Left colon (tissue), 2 donors: ENCODE measurements around the gene ARHGAP10. TPM values are rescaled to one million over a fixed set of nuclear protein-coding genes. Genes with fewer than 3 reads are reported as not detected.

Experiments used
- ATAC-seq: fragments of 200-7000 bp; cut with Tn5 transposase; one replicate; pipeline ENCODE4 v1.9.1; 2020; ENCODE audit warnings: mild to moderate bottlenecking, moderate library complexity
- DNase-seq, 2 donors: peaks; one replicate each; pipeline ENCODE4 v3.0.0-alpha.2; 2020
- intact Hi-C, 2 donors: fragments of 100-400 bp; cut with DNase I in 1 of 2; cut with micrococcal nuclease in 1 of 2; formaldehyde crosslinking; loops; one replicate each; pipeline versions ENCODE4 v1.11.2 to v1.14.0; 2022; cut with DNase I, micrococcal nuclease
- total RNA-seq, 2 donors: library from RNA; stranded (reverse); fragmentation: NEBNext Ultra II Directional; extraction: Animal tissue kit (Norgen Biotek cat#: 25700); gene quantifications; one replicate each; pipeline ENCODE4 v1.2.1, GENCODE V29; 2021
- donor health status: DM: no; HTN: no; CAD: no.
- donor health status: DM: yes; HTN: yes; CAD: no.

The ARHGAP10 gene
- total RNA-seq, 2 donors from 2014 or later = 3.7 to 14.5 TPM

- no peak for ATAC-seq
- intact Hi-C loops = no loop called here
Observed at GRCh38 chr4:147834480-147834879, 102.6 kb downstream of the ARHGAP10 start.

GRCh38 chr4:147836807-147837206 is 104.9 kb downstream of the ARHGAP10 start:
- intact Hi-C loops = no loop called here
- DNase-seq (no peak), ATAC-seq (no peak)

More at GRCh38 chr4:147834480-147834879, 102.6 kb downstream of the ARHGAP10 start:
- DNase-seq = no peak

- no peak for DNase-seq
- ATAC-seq = no peak
- intact Hi-C loops = no loop called here
Observed at GRCh38 chr4:147837435-147837834, 105.5 kb downstream of the ARHGAP10 start.

- ATAC-seq (no peak), DNase-seq (no peak)
- intact Hi-C loops = no loop called here
Observed at GRCh38 chr4:147837854-147838253, 106.0 kb downstream of the ARHGAP10 start.

GRCh38 chr4:147839200-147839599 is 107.3 kb downstream of the ARHGAP10 start:
- no peak for DNase-seq
- ATAC-seq = no peak
- intact Hi-C loops = no loop called here

- DNase-seq = no peak
- intact Hi-C loops = no loop called here
- no peak for ATAC-seq
Observed at GRCh38 chr4:147839663-147840062, 107.8 kb downstream of the ARHGAP10 start.

- intact Hi-C loops = no loop called here
- no peak for ATAC-seq
Observed at GRCh38 chr4:147840838-147841738, 109.2 kb downstream of the ARHGAP10 start.

GRCh38 chr4:147842573-147842972 is 110.7 kb downstream of the ARHGAP10 start:
- no peak for ATAC-seq
- DNase-seq = no peak
- intact Hi-C loops = no loop called here

More at GRCh38 chr4:147840838-147841738, 109.2 kb downstream of the ARHGAP10 start:
- DNase-seq = no peak

GRCh38 chr4:147843162-147843561 is 111.3 kb downstream of the ARHGAP10 start:
- ATAC-seq (peak; percentile 80), DNase-seq (no peak)
- intact Hi-C loops = no loop called here

GRCh38 chr4:147844781-147845180 is 112.9 kb downstream of the ARHGAP10 start:
- DNase-seq (no peak), ATAC-seq (no peak)
- intact Hi-C loops = no loop called here

- no peak for ATAC-seq
- intact Hi-C loops = no loop called here
- DNase-seq = no peak
Observed at GRCh38 chr4:147846318-147847155, 114.6 kb downstream of the ARHGAP10 start.

- DNase-seq (no peak), ATAC-seq (no peak)
- intact Hi-C loops = no loop called here
Observed at GRCh38 chr4:147847751-147848590, 116.1 kb downstream of the ARHGAP10 start.

GRCh38 chr4:147848634-147849033 is 116.7 kb downstream of the ARHGAP10 start:
- intact Hi-C loops = no loop called here
- DNase-seq = no peak
- ATAC-seq = no peak

- intact Hi-C loops = no loop called here
- DNase-seq = no peak
- ATAC-seq = no peak
Observed at GRCh38 chr4:147851135-147851534, 119.2 kb downstream of the ARHGAP10 start.

GRCh38 chr4:147853706-147854105 is 121.8 kb downstream of the ARHGAP10 start:
- no peak for DNase-seq
- intact Hi-C loops = no loop called here
- ATAC-seq = no peak

GRCh38 chr4:147854154-147854553 is 122.3 kb downstream of the ARHGAP10 start:
- DNase-seq (no peak), ATAC-seq (no peak)
- intact Hi-C loops = no loop called here

GRCh38 chr4:147855571-147856009 is 123.7 kb downstream of the ARHGAP10 start:
- ATAC-seq = no peak
- intact Hi-C loops = no loop called here
- DNase-seq = no peak

GRCh38 chr4:147860960-147861359 is 129.1 kb downstream of the ARHGAP10 start:
- intact Hi-C loops = no loop called here
- DNase-seq (no peak), ATAC-seq (no peak)
